ENCODE measurements around the gene NR1I3. TPM values are rescaled to one million over a fixed set of nuclear protein-coding genes. Genes with fewer than 3 reads are reported as not detected.

NR1I3 gene
- total RNA-seq, 1 donor from 2014 or later: not detected

DNA sequence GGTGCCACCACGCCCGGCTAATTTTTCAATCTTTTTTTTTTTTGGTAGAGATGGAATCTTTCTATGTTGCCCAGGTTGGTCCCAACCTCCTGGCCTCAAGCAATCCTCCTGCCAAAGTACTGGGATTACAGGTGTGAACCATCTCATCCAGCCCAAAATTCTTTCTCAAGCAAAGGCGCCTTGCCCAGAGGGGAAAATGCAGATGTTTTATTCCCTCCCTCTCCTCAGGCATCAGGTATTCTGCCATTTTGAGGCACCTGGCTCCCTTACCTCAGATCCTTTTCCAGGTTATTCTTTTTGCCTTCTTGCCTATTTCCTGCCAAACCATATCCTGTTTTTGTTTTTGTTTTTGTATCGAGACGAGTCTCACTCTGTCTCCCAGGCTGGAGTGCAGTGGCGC is 49.6 kb downstream of the NR1I3 start:
- peaks cover 55% of the 10 kb centered on the region for H3K4me1 Mint-ChIP-seq
- no peak for DNase-seq
- intact Hi-C loops (cut with micrococcal nuclease): no loop called here
- no peaks in the 10 kb centered on the region for H3K27me3 Mint-ChIP-seq
- no peak overlapping the region for H3K4me3 Mint-ChIP-seq
- H3K27ac Mint-ChIP-seq: no peak overlapping the region
- H3K9me3 Mint-ChIP-seq: no peaks in the 10 kb centered on the region
- no peaks in the 10 kb centered on the region for H3K36me3 Mint-ChIP-seq (ENCODE audit: low read depth)

DNA sequence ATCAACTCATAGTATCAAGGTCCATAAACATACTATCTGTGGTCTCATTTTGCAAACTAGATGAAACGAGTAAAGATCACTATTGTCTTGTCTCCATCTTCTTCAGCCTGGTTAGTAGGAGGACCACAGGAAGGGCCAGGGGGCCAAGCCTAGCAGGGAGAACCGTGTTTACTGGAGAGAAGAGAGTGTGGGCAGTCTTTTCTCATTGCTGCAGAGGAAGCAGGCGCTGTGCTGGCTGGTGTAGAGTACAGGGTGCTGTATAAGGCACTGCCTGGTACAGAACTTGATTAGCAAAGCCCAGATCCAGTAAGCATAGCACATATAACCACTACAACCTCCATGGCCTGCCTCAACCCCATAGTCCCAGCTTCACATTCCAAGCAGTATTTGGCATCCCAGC is 50.7 kb downstream of the NR1I3 start:
- no peak for DNase-seq
- H3K27me3 Mint-ChIP-seq: no peaks in the 10 kb centered on the region
- no peaks in the 10 kb centered on the region for H3K9me3 Mint-ChIP-seq
- peaks cover 54% of the 10 kb centered on the region for H3K4me1 Mint-ChIP-seq
- intact Hi-C loops (cut with micrococcal nuclease): no loop called here
- H3K4me3 Mint-ChIP-seq: no peak overlapping the region
- H3K27ac Mint-ChIP-seq: peak overlapping the region; percentile 96
- H3K36me3 Mint-ChIP-seq (ENCODE audit: low read depth): no peaks in the 10 kb centered on the region

DNA sequence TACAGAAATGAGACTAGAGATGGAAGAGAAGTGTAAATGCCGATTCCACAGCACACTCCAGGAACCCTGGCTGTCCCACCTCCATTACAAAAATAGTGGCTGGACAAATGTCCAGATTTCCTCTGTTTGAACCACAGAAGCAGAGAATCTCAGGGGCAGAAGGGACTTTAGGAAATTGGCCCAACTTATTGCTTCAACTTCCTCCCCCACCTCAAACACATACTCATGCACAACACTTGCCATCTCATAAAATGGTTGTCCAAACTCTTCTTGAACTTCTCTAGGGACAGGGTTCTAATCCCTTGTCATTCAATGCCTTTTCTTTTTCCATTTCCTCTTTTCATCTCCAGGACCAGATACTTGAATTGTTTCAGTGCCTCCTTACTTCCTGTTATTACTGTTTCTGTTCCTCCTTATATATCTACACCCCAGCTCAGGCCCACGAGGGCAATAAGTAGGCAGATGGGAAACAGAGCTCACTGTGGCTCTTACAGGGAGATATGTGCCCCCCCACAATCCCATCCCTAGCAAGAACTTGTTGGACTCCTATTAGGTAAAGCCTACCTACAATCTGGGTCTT is 52.2 kb downstream of the NR1I3 start:
- H3K9me3 Mint-ChIP-seq: no peaks in the 10 kb centered on the region
- no peak for DNase-seq
- no peaks in the 10 kb centered on the region for H3K27me3 Mint-ChIP-seq
- H3K4me1 Mint-ChIP-seq: peaks cover 63% of the 10 kb centered on the region
- H3K36me3 Mint-ChIP-seq (ENCODE audit: low read depth): no peaks in the 10 kb centered on the region
- peak overlapping the region; percentile 96 for H3K27ac Mint-ChIP-seq
- H3K4me3 Mint-ChIP-seq: peak overlapping the region; percentile 75
- intact Hi-C loops (cut with micrococcal nuclease): loop anchor here (2.0 kb wide), 1 partner anchor 17 kb away; the partner anchor contains the start of gene NDUFS2

DNA sequence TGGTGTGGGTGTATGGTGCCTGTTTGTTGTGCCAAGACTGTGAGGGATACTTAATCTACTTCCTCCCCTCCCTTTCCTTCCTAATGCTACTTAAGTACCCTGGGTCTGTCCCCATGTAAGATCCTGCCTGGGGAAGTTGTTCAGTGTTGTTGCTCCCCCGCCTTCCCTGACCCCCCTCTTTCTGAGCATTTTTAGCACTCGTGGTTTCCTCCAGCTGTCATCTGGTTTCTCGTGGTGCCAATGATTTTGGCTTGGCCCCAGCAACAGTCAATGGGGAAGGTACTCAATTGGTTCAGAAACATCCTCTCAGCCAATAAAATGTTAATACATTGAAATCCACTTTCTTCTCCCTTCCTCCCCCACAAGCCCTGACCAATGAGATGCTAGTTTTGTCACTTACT is 52.7 kb downstream of the NR1I3 start:
- Mint-ChIP-seq H3K4me1 (peaks cover 69% of the 10 kb centered on the region), H3K27me3 (no peaks in the 10 kb centered on the region), H3K36me3 (ENCODE audit: low read depth) (peaks cover 2% of the 10 kb centered on the region)

DNA sequence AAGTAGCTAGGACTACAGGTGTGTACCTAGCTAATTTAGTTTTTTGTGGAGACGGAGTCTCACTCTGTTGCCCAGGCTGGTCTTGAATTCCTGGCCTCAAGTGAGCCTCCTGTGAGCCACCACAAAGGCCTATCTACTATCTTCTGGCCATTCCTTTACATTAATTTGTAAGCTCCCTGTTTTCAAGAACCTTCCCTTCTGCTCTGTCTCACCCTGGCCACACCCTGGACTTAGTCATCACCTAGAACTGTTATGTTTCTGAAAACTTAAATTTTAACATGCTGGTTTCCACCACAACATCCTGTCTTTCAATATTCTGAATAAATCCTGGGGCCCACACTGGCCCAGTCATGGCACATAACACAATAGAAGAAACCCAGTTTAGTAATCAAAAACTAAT is 55.8 kb downstream of the NR1I3 start:
- H3K27me3 Mint-ChIP-seq: no peaks in the 10 kb centered on the region
- intact Hi-C loops (cut with micrococcal nuclease): loop anchor here (1.0 to 2.0 kb wide), 2 partner anchors 15 to 43 kb away; partner anchors contain the start of gene PPOX
- DNase-seq: peak; percentile 88
- H3K36me3 Mint-ChIP-seq (ENCODE audit: low read depth): peaks cover 3% of the 10 kb centered on the region
- H3K4me3 Mint-ChIP-seq: peak overlapping the region; percentile 51
- H3K9me3 Mint-ChIP-seq: no peaks in the 10 kb centered on the region
- peak overlapping the region; percentile 96 for H3K27ac Mint-ChIP-seq
- H3K4me1 Mint-ChIP-seq: peaks cover 68% of the 10 kb centered on the region

More for the DNA sequence above, 52.7 kb downstream of the NR1I3 start:
- Mint-ChIP-seq H3K4me3 (peak overlapping the region; percentile 75), H3K9me3 (no peaks in the 10 kb centered on the region), H3K27ac (peak overlapping the region; percentile 96)
- intact Hi-C loops (cut with micrococcal nuclease): loop anchor here (2.0 kb wide), 1 partner anchor 18 kb away; the partner anchor contains the start of gene NDUFS2
- peak; percentile 94 for DNase-seq

DNA sequence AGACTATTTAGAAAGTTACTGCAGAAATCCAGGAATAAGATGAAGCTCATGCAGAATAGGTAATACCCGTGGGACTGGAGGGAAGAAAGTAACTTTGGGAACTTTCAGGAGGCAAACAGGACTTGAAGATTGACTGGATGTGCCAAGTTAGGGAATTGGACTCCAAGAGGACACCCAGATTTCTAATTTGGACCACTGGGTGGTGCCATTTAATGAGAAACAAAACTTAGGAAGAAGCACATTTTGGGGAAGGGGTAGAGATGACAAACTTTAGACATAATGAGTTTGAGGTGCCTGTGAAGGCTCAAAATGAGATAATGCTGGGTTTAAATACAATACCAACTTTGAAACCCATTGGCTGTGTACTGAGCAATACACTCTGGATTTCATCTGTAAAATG is 57.4 kb downstream of the NR1I3 start:
- no peak for DNase-seq
- H3K36me3 Mint-ChIP-seq (ENCODE audit: low read depth): peaks cover 13% of the 10 kb centered on the region
- H3K4me1 Mint-ChIP-seq: peaks cover 65% of the 10 kb centered on the region
- H3K4me3 Mint-ChIP-seq: peak overlapping the region; percentile 25
- no peaks in the 10 kb centered on the region for H3K9me3 Mint-ChIP-seq
- peak overlapping the region; percentile 74 for H3K27ac Mint-ChIP-seq
- intact Hi-C loops (cut with micrococcal nuclease): no loop called here
- no peaks in the 10 kb centered on the region for H3K27me3 Mint-ChIP-seq

DNA sequence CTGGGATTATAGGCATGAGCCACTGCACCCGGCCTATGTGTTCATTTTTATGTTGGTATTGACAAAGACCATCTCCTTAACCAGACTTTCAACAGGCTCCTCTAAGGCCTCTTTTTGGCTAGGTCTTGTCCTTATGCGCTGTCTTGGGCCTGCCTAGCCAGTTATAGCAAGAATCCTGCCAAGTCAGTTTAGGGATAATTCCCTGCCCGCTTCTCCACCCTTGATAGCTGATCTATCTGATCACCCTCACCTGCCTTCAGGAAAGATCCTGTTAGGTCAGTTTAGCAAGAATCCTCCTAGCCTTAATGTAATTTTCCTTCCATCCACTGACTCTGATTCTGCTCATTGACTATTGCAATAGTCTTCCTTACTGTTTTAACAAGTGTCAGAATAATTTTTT is 58.3 kb downstream of the NR1I3 start:
- Mint-ChIP-seq H3K4me3 (no peak overlapping the region), H3K27me3 (no peaks in the 10 kb centered on the region), H3K4me1 (peaks cover 66% of the 10 kb centered on the region), H3K27ac (no peak overlapping the region), H3K9me3 (no peaks in the 10 kb centered on the region), H3K36me3 (ENCODE audit: low read depth) (peaks cover 22% of the 10 kb centered on the region)
- intact Hi-C loops (cut with micrococcal nuclease): no loop called here
- DNase-seq: no peak

Other genes with a start within 250 kb of the NR1I3 start
- 9.1 and 21.4 TPM in 2 replicates for gene F11R, start 217.1 kb downstream of the NR1I3 start, total RNA-seq
- 41.7 and 49.7 TPM in 2 replicates for gene TSTD1, start 199.2 kb downstream of the NR1I3 start, total RNA-seq
- 46.5 and 48.6 TPM in 2 replicates for gene USF1, start 192.2 kb downstream of the NR1I3 start, total RNA-seq
- gene ARHGAP30, start 168.3 kb downstream of the NR1I3 start, total RNA-seq: 134 and 139 TPM in 2 replicates
- gene NECTIN4, start 148.6 kb downstream of the NR1I3 start, total RNA-seq: 0.05 TPM in 1 of 2 replicates, not detected in the other
- not detected in 2 replicates for gene KLHDC9, start 139.8 kb downstream of the NR1I3 start, total RNA-seq
- 173 and 178 TPM in 2 replicates for gene PFDN2, start 120.2 kb downstream of the NR1I3 start, total RNA-seq
- gene NIT1, start 120.1 kb downstream of the NR1I3 start, total RNA-seq: 46.7 and 48.2 TPM in 2 replicates
- 45.7 and 46.2 TPM in 2 replicates for gene DEDD, start 105.5 kb downstream of the NR1I3 start, total RNA-seq
- gene UFC1, start 84.2 kb downstream of the NR1I3 start, total RNA-seq: 84.2 and 86.6 TPM in 2 replicates
- 32.7 and 34.7 TPM in 2 replicates for gene USP21, start 78.7 kb downstream of the NR1I3 start, total RNA-seq
- gene PPOX, start 71.8 kb downstream of the NR1I3 start, total RNA-seq: 28.6 and 31.1 TPM in 2 replicates
- gene B4GALT3, start 60.7 kb downstream of the NR1I3 start, total RNA-seq: 65.1 and 69.9 TPM in 2 replicates
- gene ADAMTS4, start 39.1 kb downstream of the NR1I3 start, total RNA-seq: 0.33 and 0.66 TPM in 2 replicates
- gene NDUFS2, start 35.8 kb downstream of the NR1I3 start, total RNA-seq: 88.4 and 89.6 TPM in 2 replicates
- gene FCER1G, start 22.9 kb downstream of the NR1I3 start, total RNA-seq: 0.63 TPM in 1 of 2 replicates, not detected in the other
- gene APOA2, start 14.6 kb downstream of the NR1I3 start, total RNA-seq: not detected in 2 replicates
- gene TOMM40L, start 12.1 kb downstream of the NR1I3 start, total RNA-seq: 25.6 and 28.4 TPM in 2 replicates
- gene PCP4L1, start 20.5 kb upstream of the NR1I3 start, total RNA-seq: 0.14 TPM in 1 of 2 replicates, not detected in the other
- 2.8 and 3.0 TPM in 2 replicates for gene MPZ, start 71.8 kb upstream of the NR1I3 start, total RNA-seq
- gene SDHC, start 76.2 kb upstream of the NR1I3 start, total RNA-seq: 174 and 182 TPM in 2 replicates
- gene CFAP126, start 129.7 kb upstream of the NR1I3 start, total RNA-seq: not detected in 2 replicates

Measured in activated CD4-positive, alpha-beta T cell treated with anti-CD3 and anti-CD28 coated beads, Interleukin-2, amount 10 ng/mL, durations not matched to agents 24 days and 14 days (primary cell).